CD14-positive monocyte (primary cell): ENCODE data around the gene ARL11. TPM values are rescaled to one million over a fixed set of nuclear protein-coding genes. Genes with fewer than 3 reads are reported as not detected.

Experiments
- DNase-seq, 3 donors: peaks; one replicate each; pipeline ENCODE4 v3.0.0-alpha.2; 2011 to 2022
- H2AFZ ChIP-seq: 2 replicates; pipeline ENCODE4 v1.6.0; 2012; ENCODE audit warnings: mild to moderate bottlenecking, low read depth, low read length, inconsistent platforms; ENCODE audit not compliant: insufficient read depth, poor library complexity, severe bottlenecking
- H3K27ac ChIP-seq, 2 donors: 1 replicate in 1 of 2; 2 replicates in 1 of 2; pipeline ENCODE4 v1.5.1; 2012 to 2013; ENCODE audit warnings: low read length in 2 of 2, control low read depth in 1 of 2, inconsistent platforms in 1 of 2, low read depth in 1 of 2, mild to moderate bottlenecking in 1 of 2
- H3K27me3 ChIP-seq, 2 donors: one replicate each; pipeline versions ENCODE4 v1.6.0 to v1.6.1; 2011 to 2013; ENCODE audit warnings: low read length in 2 of 2; ENCODE audit not compliant: control insufficient read depth in 2 of 2, insufficient read depth in 2 of 2
- H3K36me3 ChIP-seq, 2 donors: replicated peaks in 1 of 2; 1 replicate in 1 of 2; 2 replicates in 1 of 2; pipeline versions ENCODE4 v1.5.1 to v1.6.1; 2012 to 2013; ENCODE audit warnings: low read length in 2 of 2, control low read depth in 1 of 2, inconsistent platforms in 1 of 2, mild to moderate bottlenecking in 1 of 2; ENCODE audit not compliant: insufficient read depth in 2 of 2, control insufficient read depth in 1 of 2
- H3K4me1 ChIP-seq, 2 donors: 1 replicate in 1 of 2; 2 replicates in 1 of 2; pipeline versions ENCODE4 v1.5.1 to v1.6.1; 2012 to 2013; ENCODE audit warnings: low read length in 2 of 2, control low read depth in 1 of 2, inconsistent platforms in 1 of 2, mild to moderate bottlenecking in 1 of 2, moderate library complexity in 1 of 2; ENCODE audit not compliant: insufficient read depth in 2 of 2, control insufficient read depth in 1 of 2
- H3K4me2 ChIP-seq: replicated peaks from 2 replicates; pipeline ENCODE3; 2012; ENCODE audit warnings: low read length, moderate library complexity, mild to moderate bottlenecking; ENCODE audit not compliant: poor library complexity, severe bottlenecking; ENCODE audit errors: extremely low read depth
- H3K4me3 ChIP-seq, 3 experiments: fragments of 200-600 bp in 1 of 3; sonication (generic) in 1 of 3; replicated peaks in 1 of 3; 1 replicate in 2 of 3; 2 replicates in 1 of 3; pipeline ENCODE4 v1.5.1; 2011 to 2013; ENCODE audit warnings: low read length in 3 of 3, mild to moderate bottlenecking in 3 of 3, control low read depth in 2 of 3, low read depth in 2 of 3, inconsistent platforms in 1 of 3, moderate library complexity in 1 of 3
- H3K79me2 ChIP-seq: 2 replicates; pipeline ENCODE4 v1.6.0; 2012; ENCODE audit warnings: mild to moderate bottlenecking, control low read depth, inconsistent platforms, low read length, moderate library complexity; ENCODE audit not compliant: insufficient read depth
- H3K9ac ChIP-seq: 2 replicates; pipeline ENCODE4 v1.6.0; 2017; ENCODE audit warnings: low read length, mild to moderate bottlenecking; ENCODE audit not compliant: insufficient read depth, poor library complexity, severe bottlenecking
- H3K9me3 ChIP-seq, 2 donors: replicated peaks in 1 of 2; 1 replicate in 1 of 2; 2 replicates in 1 of 2; pipeline versions ENCODE4 v1.5.1 to v1.6.1; 2012 to 2013; ENCODE audit warnings: low read length in 2 of 2, control low read depth in 1 of 2; ENCODE audit not compliant: control insufficient read depth in 1 of 2, insufficient read depth in 1 of 2
- H4K20me1 ChIP-seq: 2 replicates; pipeline ENCODE4 v1.6.0; 2012; ENCODE audit warnings: mild to moderate bottlenecking, low read length, control low read depth, moderate library complexity; ENCODE audit not compliant: insufficient read depth
- H3K27ac Mint-ChIP-seq, 7 donors: one replicate each; pipeline ENCODE4 v1.8.0; 2020; ENCODE audit warnings: mild to moderate bottlenecking in 7 of 7, mixed read lengths in 7 of 7, moderate library complexity in 6 of 7, inconsistent platforms in 2 of 7
- H3K27me3 Mint-ChIP-seq, 3 donors: one replicate each; pipeline ENCODE4 v1.8.0; 2021 to 2022; ENCODE audit warnings: low read depth in 3 of 3, mild to moderate bottlenecking in 3 of 3, mixed read lengths in 3 of 3, moderate library complexity in 3 of 3, inconsistent platforms in 1 of 3
- H3K36me3 Mint-ChIP-seq, 2 donors: one replicate each; pipeline ENCODE4 v1.8.0; 2020; ENCODE audit warnings: mixed read lengths in 2 of 2, inconsistent platforms in 1 of 2, mild to moderate bottlenecking in 1 of 2
- H3K4me1 Mint-ChIP-seq: one replicate; pipeline ENCODE4 v1.8.0; 2020; ENCODE audit warnings: mild to moderate bottlenecking, mixed read lengths
- H3K4me3 Mint-ChIP-seq, 2 donors: one replicate each; pipeline ENCODE4 v1.8.0; 2020; ENCODE audit warnings: mild to moderate bottlenecking in 2 of 2, mixed read lengths in 2 of 2, moderate library complexity in 1 of 2
- H3K9me3 Mint-ChIP-seq, 7 donors: one replicate each; pipeline ENCODE4 v1.8.0; 2020 to 2022; ENCODE audit warnings: mixed read lengths in 7 of 7, mild to moderate bottlenecking in 6 of 7, moderate library complexity in 6 of 7, inconsistent platforms in 2 of 7
- CTCF ChIP-seq: fragments of 200-600 bp; IDR thresholded peaks from one replicate; pipeline ENCODE4 v1.8.0; 2022; ENCODE audit warnings: antibody characterized with exemption, mild to moderate bottlenecking
- WGBS: methylation state at CpG from one replicate; pipeline ENCODE4 v1.1.5; 2013; ENCODE audit warnings: missing lambda C conversion rate; ENCODE audit not compliant: insufficient coverage; 5-methylcytosine and 5-hydroxymethylcytosine counted together
- intact Hi-C, 2 donors: fragments of 100-400 bp; cut with micrococcal nuclease; formaldehyde crosslinking; loops; one replicate each; pipeline versions ENCODE4 v1.15.0 to v1.15.1; 2023
- polyA plus RNA-seq, 3 donors: library from polyadenylated mRNA; depleted of rRNA in 1 of 3; unstranded in 2 of 3; stranded (reverse) in 1 of 3; fragments of 300-500 nt in 2 of 3; fragments of >200 nt in 1 of 3; fragmentation: Illumina TruSeq in 2 of 3; gene quantifications; 1 replicate in 2 of 3; 2 replicates in 1 of 3; pipeline ENCODE4 v1.2.3, GENCODE V29; 2012 to 2021

Gene ARL11
- polyA plus RNA-seq, 3 donors = 12.8 to 19.2 (median 15.2) TPM

GRCh38 chr13:49624229-49624628 is 4.1 kb upstream of the ARL11 start:
- Mint-ChIP-seq H3K9me3 (no peaks in the 10 kb centered on the region), H3K27ac (no peak overlapping the region), H3K4me1 (peaks cover 29% of the 10 kb centered on the region), H3K36me3 (no peaks in the 10 kb centered on the region), H3K4me3 (no peak overlapping the region), H3K27me3 (peaks cover 0 to 4% (median 1%) of the 10 kb centered on the region in 3 donors)
- no peak for DNase-seq
- Histone ChIP-seq H3K9me3 (no peaks in the 10 kb centered on the region), H3K4me1 (peaks cover 17 to 42% of the 10 kb centered on the region in 2 donors), H3K4me2 (no peak overlapping the region), H3K36me3 (no peaks in the 10 kb centered on the region), H3K79me2 (peaks cover 15% of the 10 kb centered on the region), H3K27ac (no peak overlapping the region), H3K4me3 (no peak overlapping the region), H4K20me1 (no peaks in the 10 kb centered on the region), H3K9ac (no peak overlapping the region), H3K27me3 (no peaks in the 10 kb centered on the region), H2AFZ (no peak overlapping the region)
- TF ChIP-seq CTCF = no peak
- intact Hi-C loops = no loop called here
- 93% methylated on average over 4 of the region's 6 CpGs for WGBS

- Histone ChIP-seq H3K4me3 (no peak overlapping the region), H3K27ac (peak overlapping the region in 1 of 2 donors; percentile 79), H3K79me2 (peaks cover 28% of the 10 kb centered on the region), H3K27me3 (no peaks in the 10 kb centered on the region), H2AFZ (peak overlapping the region; percentile 10), H3K9me3 (no peaks in the 10 kb centered on the region), H4K20me1 (peaks cover 4% of the 10 kb centered on the region), H3K4me2 (no peak overlapping the region), H3K4me1 (peaks cover 30 to 49% of the 10 kb centered on the region in 2 donors), H3K9ac (peak overlapping the region; percentile 12), H3K36me3 (peaks cover under 1 to 5% of the 10 kb centered on the region in 2 donors)
- WGBS = 85% methylated on average over 12 of the region's 12 CpGs
- Mint-ChIP-seq H3K4me3 (no peak overlapping the region), H3K9me3 (no peaks in the 10 kb centered on the region), H3K4me1 (peaks cover 36% of the 10 kb centered on the region), H3K36me3 (peaks cover 4 to 5% of the 10 kb centered on the region in 2 donors), H3K27ac (peak overlapping the region; percentile 61 to 88 (median 82)), H3K27me3 (peaks cover 0 to 4% (median 1%) of the 10 kb centered on the region in 3 donors)
- no peak for TF ChIP-seq CTCF
- DNase-seq = no peak
- intact Hi-C loops = no loop called here
Observed at GRCh38 chr13:49625392-49626079, 2.8 kb upstream of the ARL11 start.
